GM18520 (cell line): Measurements from ENCODE around the gene THRAP3.

Experiments
- ATAC-seq: cut with Tn5 transposase; IDR thresholded peaks from one replicate; pipeline ENCODE4 v1.9.1; 2021; ENCODE audit not compliant: unreplicated experiment

Gene THRAP3

GRCh38 chr1:36323636-36324352 is 99.6 kb downstream of the THRAP3 start, which contains the start of gene EVA1B:
Gene EVA1B (minus strand): TSS chr1:36323645. CDS start chr1:36323037, 608 bp downstream.
- no peak for ATAC-seq

GRCh38 chr1:36324353-36324703 is 100.1 kb downstream of the THRAP3 start:
- ATAC-seq: no peak

GRCh38 chr1:36326499-36326898 is 102.3 kb downstream of the THRAP3 start:
- no peak for ATAC-seq

- no peak for ATAC-seq
Measured at GRCh38 chr1:36327421-36328087, 103.3 kb downstream of the THRAP3 start.

GRCh38 chr1:36328088-36328480 is 103.8 kb downstream of the THRAP3 start:
- ATAC-seq: no peak

GRCh38 chr1:36328713-36329112 is 104.5 kb downstream of the THRAP3 start:
- ATAC-seq: no peak

GRCh38 chr1:36329817-36330216 is 105.6 kb downstream of the THRAP3 start:
- ATAC-seq: no peak

GRCh38 chr1:36330940-36331339 is 106.7 kb downstream of the THRAP3 start:
- no peak for ATAC-seq

GRCh38 chr1:36337830-36338229 is 113.6 kb downstream of the THRAP3 start:
- ATAC-seq: no peak

GRCh38 chr1:36339215-36339614 is 115.0 kb downstream of the THRAP3 start:
- no peak for ATAC-seq

- no peak for ATAC-seq
Measured at GRCh38 chr1:36339615-36340014, 115.4 kb downstream of the THRAP3 start.

- ATAC-seq: no peak
Measured at GRCh38 chr1:36341626-36342320, 117.5 kb downstream of the THRAP3 start.

GRCh38 chr1:36342426-36343185 is 118.4 kb downstream of the THRAP3 start:
- no peak for ATAC-seq

GRCh38 chr1:36343651-36344394 is 119.6 kb downstream of the THRAP3 start:
- no peak for ATAC-seq

- no peak for ATAC-seq
Measured at GRCh38 chr1:36344395-36344680, 120.1 kb downstream of the THRAP3 start.

- no peak for ATAC-seq
Measured at GRCh38 chr1:36345353-36345752, 121.1 kb downstream of the THRAP3 start.

GRCh38 chr1:36346741-36347370 is 122.6 kb downstream of the THRAP3 start:
- ATAC-seq: no peak

- peak; percentile 65 for ATAC-seq
Measured at GRCh38 chr1:36349241-36349671, 125.0 kb downstream of the THRAP3 start.

- no peak for ATAC-seq
Measured at GRCh38 chr1:36349839-36350238, 125.6 kb downstream of the THRAP3 start.

- no peak for ATAC-seq
Measured at GRCh38 chr1:36350659-36351226, 126.5 kb downstream of the THRAP3 start.
